ENCODE data around the gene WDFY4.

Gene WDFY4

DNA sequence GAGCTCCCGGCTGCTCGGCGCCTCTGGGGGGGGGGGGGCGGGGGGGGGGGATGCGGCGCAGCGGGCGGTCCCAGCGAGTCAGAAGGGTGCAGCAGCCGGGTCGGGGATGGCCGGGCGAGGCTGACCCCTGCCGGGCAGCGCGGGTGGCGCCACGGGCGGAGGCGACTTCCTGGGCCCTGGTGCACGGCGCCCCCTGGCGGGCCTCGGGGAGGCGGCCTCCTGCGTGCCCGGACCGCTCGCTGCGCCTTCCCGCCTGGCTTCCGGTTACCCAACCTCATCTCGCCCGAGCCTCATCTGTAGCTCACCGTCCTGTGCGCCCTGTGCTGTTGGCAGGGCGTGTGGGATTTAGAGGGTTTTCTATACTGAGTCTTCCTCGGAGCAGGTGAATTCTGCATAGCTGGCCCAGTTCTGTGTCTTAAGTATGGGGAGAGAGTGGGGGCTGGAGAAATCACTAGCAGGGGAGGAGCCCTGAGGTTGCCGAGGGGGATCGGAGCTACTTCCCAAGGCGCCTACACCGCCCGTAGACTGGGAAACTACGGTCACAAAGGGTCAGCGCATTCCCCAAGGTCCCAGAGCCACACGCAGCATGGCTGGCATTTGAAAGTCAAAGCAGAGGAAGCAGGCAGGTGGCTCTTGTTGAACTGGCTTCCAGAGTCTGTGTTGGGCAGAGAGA lies 28.3 kb upstream of the WDFY4 start:
- DNase-seq (ENCODE audit: low read depth, low spot score) = peak; percentile 66

DNA sequence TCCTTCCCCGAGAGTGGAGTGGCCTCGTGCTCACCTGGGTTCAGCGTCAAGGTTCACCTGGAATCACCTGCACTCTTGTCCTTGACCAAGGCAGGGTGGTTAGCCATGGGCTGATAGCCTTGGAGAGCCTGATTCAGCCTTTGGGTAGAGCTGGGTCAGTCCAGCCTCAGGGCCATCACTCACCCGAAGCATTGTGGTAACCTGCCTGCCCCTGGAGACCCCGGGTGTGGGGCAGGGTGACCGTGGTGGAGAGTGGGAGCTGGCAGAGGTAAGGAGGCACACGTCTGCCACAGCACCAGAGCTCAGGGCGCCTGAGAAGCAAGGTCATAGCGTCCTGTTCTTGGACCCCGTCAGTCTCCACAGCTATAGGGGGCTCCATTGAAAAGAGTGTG lies 27.8 kb upstream of the WDFY4 start:
- DNase-seq (ENCODE audit: low read depth, low spot score) = no peak

DNA sequence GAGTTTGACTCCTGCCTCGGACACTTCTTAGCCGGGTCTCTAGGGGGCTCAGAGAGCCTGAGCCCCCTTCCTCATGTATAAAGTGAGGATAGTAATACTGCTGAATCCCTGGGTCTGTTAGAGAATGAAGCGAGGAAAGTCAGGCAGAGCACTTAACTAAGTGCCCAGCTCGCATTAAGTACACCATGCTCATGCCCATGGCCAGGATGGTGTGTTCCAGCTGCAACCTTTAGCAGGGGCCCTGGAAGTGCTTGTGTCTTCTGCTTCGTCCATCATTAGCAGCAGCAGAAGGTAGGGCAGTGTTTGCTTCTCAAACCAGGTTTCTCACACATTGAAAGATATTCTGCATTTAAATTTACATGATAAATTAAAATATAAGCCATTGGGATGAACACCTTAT lies 27.3 kb upstream of the WDFY4 start:
- DNase-seq (ENCODE audit: low read depth, low spot score) = no peak

DNA sequence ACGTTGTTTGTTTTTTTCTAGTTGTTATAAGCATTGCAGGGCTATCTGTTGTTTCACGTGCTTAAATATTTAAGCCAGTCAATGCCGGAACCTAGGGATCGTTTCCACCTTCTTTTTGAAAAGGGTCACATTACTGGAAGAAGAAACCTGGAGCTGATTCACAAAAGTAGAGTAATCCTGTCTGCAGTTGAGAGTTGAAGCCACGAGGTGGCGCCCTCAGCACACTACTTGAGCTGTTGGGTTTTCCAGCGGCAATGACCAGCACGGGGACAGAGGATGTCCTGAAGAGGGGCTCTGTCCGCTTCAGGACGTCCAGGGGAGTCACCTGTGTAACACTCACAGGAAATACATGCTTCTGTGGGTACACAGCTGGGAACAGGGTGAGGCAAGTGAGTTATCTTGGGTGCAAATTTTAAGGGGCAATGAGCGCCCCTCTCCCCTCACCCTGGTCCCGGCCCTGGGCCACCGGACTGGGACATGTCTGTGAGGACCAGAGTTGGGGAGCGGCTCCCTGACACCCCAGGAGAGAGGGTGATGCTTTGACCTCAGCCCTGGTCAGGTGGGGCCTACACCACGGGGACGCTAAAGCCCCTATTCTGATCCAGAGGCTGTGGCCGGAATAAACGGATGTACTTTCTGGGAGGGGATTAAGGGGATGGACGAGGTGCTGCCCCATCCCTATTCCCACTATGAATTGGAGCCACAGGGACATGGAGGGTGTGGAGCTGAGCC lies 26.3 kb upstream of the WDFY4 start:
- DNase-seq (ENCODE audit: low read depth, low spot score) = no peak

DNA sequence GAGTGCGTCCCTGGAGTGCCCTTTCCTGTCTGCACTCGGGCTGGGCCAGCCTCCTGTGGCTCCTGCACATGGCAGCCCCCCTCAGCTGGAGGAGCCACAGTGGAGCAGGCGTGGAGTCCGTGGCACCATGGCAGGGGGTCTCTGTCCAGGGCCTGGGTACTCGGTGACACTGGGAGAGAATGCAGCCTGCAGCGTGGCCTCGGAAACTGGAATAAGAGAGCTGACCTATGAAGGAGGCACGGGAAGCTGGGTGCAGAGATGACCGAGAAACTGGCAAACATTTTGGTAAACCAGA lies 25.8 kb upstream of the WDFY4 start:
- no peak for DNase-seq (ENCODE audit: low read depth, low spot score)

DNA sequence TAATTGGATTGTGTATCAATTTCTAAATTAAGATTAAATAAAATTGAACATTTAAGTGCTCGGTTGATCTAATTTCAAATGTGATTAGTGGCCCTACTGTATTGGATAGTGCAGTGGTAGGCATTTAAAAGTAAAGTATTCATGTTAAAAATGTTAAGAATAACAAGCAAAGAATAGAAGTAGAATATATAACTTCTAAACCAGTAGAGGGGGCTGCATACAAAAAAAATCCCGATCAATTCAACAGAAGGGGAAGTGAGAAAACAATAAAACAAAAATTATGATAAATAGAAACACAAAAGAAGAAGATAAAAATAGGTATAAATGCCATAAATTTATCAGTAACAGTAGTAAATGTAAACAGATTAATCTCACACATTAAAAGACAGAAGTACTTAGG lies 24.9 kb upstream of the WDFY4 start:
- no peak for DNase-seq (ENCODE audit: low read depth, low spot score)

DNA sequence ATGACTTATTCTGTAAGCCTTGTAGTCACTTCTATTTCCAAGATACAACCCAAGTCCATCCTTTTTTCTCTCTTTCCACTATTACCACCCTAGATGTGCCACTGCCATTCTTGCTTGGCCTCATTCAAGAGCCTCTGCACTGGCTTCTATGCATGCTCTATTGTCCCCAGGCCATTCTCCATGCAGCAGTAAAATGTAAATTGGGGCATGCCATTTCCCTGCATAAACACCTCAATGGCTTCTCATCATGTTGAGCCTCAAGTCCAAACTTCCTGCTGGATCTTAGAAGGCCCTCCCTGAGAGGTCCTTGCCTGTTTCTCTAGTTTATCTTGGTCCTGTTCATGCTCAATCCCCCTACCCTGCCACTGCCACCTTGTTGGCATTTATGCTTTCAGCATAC lies 23.2 kb upstream of the WDFY4 start:
- no peak for DNase-seq (ENCODE audit: low read depth, low spot score)

DNA sequence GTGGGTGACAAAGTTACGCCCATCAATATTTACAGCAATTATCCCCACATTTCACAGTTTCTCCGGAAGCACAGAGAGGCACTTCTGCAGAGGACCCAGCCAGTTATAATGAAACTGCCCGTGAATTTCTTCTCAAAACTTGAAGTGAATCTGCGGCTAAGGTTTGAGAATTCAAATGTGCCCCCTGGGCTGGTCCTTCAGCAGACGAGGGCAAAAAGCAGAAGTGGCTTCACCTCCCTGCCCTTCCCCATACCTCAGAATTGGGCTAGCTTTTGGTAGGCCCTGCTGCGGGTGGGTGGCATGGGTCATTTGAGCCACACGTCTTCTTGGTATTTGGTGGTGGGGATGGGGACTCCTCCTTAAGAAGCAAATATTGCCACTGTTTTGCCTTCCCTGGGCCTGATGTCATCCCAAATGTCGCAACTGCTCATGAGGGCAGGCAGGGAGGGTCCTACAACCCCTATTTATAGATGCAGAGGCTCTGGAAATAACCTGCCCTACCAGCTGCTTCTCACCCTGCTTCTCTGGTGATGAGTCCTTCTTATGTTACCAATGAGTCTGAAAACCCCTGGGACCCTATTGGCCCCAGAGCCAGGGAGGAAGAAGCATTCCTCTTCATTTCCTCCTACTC lies 16.6 kb upstream of the WDFY4 start:
- no peak for DNase-seq (ENCODE audit: low read depth, low spot score)

DNA sequence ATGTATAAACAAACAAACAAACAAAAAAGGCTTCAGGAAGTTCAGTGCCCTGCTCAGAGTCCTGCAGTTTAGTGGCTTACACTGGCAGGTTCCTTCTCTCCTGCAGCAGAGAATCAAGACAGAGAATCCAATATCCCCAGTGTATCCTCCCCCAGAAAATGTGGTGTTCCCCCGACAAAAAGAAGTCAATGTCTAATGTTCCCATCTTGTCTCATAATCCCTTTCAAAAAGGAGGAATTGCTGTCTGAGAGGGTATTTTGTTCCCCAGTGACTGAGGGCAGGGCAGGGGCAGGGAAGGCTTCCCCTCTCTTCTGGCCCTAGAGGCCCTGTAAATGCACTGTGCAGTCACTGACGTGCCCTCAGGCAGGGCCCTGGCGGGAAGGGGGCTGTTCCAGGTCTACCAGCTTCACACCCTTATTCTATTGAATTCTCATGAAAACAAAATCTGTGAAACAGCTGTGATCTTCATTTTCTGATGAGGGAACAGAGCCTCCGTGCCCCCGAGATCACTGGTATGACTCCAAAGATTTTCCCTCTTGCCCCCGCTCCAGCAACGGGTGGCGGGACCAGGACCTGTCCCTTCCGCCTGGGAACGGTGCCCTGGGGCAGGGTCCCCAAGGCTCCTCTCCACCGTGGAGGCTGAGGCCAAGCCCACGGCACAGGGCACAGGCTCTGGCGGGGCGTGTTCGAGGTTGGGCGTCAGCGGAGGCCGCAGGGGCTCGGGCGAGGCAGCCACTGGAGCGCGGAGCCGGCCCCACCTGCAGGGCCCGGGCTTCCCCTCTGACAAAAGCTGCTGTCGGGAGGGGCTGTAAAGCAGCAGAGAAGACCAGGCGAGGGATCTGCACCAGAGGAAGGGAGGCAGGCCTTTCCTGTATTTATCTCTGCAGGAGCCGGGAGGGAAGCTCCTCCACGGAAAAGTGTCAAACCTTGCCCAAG lies 13.4 kb upstream of the WDFY4 start:
- DNase-seq (ENCODE audit: low read depth, low spot score) = no peak

DNA sequence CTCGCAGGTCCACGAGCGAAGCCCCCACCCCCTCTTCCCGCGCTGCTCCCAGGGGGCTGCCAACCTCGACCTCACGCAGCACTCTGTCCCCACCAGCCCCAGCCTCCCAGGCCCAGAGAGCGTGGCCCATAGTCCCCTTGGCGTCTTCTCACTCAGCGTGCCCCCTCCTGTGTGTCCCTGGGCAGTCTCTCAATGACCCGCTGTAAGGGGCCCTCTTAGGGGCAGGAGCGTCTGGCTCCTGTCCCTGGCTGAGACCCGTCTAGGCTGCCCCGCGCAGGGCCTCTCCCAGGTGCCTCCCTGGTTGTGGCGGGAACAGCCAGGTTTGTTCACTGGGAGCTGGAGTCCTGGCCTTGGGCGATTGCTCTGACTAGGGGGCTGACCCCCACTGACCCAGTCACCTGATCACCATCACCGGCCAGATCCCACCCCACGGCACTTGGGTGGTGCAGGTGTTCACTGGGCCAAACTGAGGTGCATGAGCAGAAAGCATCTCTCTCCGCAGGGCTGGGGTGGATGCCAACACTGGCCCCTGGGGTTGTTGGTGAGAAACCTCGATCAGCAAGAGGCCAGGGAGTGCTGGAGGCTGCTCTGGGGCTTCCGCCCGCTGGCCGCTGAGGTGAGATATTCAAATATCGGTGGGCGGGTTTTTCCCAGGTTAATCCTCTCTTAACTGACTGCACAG lies 12.6 kb upstream of the WDFY4 start:
- DNase-seq (ENCODE audit: low read depth, low spot score) = no peak

DNA sequence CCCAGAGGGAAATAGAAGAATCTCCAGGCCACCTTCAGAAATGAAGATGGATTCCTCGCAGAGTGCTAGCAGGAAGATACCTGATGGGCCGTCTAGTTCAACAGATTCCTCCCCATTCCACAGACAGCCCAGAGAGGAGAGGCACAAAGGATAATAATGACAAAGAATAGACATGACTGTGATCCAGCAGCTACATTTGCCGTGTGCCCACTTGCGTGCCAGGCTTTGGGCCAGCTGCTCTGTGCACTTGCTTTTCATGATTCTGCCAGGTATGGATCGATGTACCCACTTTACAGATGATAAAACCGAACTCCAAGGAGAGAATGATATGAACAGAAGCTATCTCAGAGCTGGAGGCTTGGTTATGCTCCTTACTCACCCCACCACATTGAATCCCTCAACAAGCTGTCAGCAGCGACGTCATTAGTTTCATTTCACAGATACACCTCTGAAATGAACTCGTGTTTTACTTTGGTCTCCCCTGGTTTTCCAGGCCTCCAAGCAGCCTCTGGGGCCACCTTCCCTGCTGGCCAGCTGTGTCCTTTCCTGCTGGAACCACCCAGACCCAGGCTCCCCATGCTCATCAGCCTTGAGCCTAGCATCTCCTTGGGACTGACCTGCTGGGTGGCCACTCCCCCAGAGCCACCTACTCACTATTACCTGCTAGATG lies 11.9 kb upstream of the WDFY4 start:
- no peak for DNase-seq (ENCODE audit: low read depth, low spot score)

DNA sequence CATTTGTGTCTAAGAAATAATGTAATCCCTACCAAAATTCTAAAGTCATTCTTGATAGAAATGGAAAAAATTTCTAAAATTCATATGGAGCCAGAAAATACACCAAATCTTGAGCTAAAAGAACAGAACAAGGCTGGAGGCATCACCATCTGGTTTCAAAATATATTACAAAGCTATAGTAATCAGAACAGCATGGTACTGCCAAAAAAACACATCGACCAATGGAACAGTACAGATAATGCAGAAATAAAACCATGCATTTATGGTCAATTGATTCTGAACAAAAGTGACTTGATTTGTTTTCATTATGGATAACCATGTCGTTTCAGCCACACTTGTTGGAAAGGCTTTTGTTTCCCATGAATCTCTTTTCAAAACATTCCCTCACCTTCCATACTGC lies 7.0 kb upstream of the WDFY4 start:
- DNase-seq (ENCODE audit: low read depth, low spot score) = no peak

DNA sequence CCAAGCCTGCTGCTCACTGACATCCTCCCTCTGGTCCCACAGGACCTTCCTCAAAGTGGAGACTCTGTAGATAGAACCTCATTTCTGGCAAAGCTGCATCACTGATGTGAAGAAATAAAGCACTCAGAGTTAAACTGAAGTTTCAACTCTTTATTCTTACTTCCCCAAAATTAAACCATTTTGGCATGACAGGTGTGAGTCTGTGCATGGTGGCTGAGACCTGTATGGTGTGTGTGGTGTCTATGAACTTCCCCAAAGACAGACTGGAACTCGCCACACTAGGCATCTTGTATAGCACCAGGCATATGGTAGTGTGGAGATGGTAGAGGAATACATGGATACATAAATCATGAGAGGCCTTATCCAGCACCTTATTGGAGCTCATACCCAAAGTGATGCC lies 6.6 kb upstream of the WDFY4 start:
- no peak for DNase-seq (ENCODE audit: low read depth, low spot score)

DNA sequence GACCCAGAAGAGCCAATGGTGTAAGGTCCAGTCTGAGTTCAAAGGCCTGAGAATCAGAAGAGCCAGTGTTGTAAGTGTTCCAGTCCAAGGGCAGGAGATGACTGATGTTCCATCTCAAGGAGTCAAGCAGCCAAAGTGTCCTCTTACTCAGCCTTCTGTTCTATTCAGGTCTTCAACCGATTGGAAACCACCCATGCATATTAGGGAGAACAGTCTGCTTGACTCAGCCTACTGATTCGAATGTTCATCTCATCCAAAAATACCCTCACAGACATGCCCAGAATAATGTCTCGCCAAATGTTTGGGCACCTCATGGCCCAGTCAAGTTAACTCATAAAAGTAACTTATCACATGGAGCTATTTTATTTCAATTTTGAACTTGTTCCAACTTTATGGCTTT lies 2.9 kb upstream of the WDFY4 start:
- no peak for DNase-seq (ENCODE audit: low read depth, low spot score)

DNA sequence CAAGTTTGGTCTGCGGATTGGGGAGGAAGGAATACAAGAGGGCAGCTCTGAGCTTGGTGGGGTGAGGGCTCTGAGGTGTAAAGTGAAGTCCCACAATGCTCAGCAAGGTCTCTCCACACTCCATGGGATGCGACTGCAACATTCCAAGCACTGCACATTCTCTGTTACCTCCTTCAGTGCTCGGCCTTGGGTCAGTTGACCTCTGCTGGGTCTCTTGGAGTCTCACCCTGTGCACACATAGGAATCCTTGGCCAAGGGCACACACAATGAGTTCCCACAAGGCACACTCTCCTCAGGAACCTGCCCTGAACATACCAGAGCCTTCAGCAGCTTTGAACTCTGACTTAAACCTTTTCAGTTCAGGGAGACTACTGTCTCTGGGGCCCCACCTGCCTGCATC lies 2.4 kb upstream of the WDFY4 start:
- DNase-seq (ENCODE audit: low read depth, low spot score) = no peak

DNA sequence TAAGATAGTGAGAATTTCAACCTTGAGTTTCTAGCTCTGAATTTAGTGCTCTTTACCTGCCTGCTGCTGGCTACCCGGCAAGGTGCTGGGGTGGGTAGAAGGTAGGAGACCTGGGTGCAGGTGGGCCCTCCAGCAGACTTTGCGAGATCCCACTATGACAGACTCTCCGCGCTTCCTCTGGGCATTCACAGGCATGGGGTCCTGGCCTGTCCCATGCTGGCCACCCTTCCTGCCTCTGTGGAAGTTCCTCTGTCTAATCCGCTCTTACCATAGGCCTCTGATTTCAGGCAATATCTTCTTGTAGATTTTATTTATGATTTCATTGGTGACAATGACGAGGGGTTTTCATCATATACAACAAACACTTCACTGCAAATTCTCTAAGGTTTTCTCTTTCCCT lies 1.2 kb upstream of the WDFY4 start:
- no peak for DNase-seq (ENCODE audit: low read depth, low spot score)

DNA sequence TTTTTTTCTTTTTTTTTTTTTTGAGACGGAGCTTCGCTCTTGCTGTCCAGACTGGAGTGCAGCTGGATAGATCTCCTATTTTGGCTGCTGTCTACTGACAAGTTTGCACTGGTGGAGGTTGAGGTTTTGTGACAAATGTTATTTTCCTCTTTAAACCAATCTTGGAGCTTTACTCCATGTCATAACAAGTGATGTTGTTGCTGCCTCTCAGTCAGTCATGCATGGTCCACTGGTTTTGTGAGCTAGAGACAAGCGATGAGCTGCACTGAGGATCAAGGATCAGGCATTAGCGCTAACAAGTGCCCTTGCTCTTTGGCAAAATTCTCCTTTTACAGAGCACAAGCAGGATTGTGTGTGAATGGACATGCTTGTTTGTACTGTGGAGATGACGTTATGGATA lies 805 bp upstream of the WDFY4 start:
- DNase-seq (ENCODE audit: low read depth, low spot score) = no peak

DNA sequence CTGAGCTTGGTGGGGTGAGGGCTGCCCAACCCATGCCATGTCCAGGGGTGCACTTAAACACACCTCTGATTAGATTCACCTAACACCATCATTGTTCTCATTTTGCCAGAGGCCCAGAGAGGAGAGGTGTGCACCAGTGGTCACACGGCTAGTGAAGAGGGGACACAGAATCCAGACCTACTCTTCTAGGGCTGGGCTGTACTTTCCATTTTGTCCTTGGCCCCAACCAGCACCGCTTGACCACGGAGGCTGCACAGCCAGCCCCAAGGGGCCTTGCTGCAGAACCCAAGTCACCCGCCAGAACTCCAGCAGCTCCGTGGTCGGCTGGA lies 246 bp upstream of the WDFY4 start:
- no peak for DNase-seq (ENCODE audit: low read depth, low spot score)

DNA sequence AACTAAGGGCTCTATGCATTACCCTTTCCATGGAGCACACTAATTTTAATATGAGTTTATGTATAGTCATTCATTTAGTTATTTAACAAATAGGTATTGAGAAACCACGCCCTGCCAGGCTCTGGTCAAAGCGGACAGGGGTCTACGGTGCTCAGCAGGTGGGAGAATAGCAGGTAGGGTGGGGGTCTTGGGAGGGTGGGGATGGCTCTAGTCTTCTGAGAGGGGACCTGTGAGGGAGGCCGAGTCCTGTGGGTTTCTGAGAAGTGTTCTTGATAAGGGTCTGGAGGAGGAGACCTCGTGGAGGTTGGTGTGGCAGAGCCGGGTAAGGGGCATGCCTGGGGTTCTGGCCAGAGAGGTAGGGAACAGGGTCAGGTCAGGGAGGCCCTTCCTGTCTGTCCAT lies 1.1 kb downstream of the WDFY4 start:
- DNase-seq (ENCODE audit: low read depth, low spot score) = no peak

DNA sequence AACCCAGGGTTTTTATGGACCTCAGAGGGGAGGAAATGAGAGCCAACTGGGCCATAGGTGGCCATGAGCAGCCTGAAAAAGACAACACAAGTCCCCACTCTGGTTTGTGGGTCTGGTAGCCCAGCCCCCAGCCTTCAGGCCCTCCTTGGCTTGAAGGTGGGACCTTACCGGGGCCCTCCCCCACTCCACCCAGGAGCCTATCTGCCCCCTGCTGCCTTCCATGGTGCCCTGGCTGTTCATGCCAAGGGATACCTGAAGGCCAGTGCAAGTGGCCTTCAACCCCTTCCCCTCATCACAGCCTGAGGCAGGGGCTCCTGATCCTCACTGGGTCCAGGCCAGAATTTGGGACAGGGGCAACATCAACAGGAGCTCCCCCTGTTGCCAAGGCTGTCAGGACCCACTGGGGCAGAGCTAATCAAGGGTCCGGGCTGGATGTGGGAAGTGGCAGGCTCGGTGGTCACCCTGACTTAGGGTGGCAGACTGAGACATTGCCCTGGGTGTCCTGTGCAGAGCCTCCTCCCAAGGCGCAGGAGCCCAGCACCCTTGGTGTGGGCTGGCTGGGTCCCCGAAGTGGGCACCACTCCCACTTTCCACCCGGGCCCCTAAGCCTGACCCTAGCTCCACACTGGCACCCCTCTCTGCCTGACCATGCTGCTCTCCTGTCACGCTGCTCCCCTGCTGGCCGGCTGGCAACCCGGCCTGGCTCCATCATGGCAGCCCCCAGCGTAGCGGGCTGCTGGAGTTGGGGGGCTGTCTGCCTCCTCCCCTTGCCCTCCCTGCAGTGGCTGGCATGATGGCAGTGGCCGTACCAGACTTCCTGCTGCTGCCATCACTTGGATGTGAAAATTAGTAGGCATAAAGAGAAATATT lies 6.4 kb downstream of the WDFY4 start:
- no peak for DNase-seq (ENCODE audit: low read depth, low spot score)
